GM23338 (cell line): ENCODE data around the gene HGFAC. TPM values are rescaled to one million over a fixed set of nuclear protein-coding genes. Genes with fewer than 3 reads are reported as not detected.

Experiments
- ATAC-seq: fragments of 200-7000 bp; cut with Tn5 transposase; 3 replicates; pipeline ENCODE4 v1.9.1; 2020
- DNase-seq: peaks from one replicate; pipeline ENCODE4 v3.0.0-alpha.2; 2015; ENCODE audit warnings: low spot score
- H2AFZ ChIP-seq: fragments of 200-600 bp; sonication (generic); 2 replicates; pipeline ENCODE4 v1.8.0; 2016; ENCODE audit warnings: antibody characterized with exemption, mild to moderate bottlenecking, moderate library complexity
- H3F3A ChIP-seq: fragments of 200-600 bp; sonication (generic); replicated peaks from 2 replicates; pipeline ENCODE4 v1.8.0; 2017; ENCODE audit warnings: antibody characterized with exemption, mixed run types, low read depth
- H3K27ac ChIP-seq: fragments of 200-600 bp; sonication (generic); 2 replicates; pipeline ENCODE4 v1.6.1; 2016; ENCODE audit warnings: low read depth
- H3K27me3 ChIP-seq: fragments of 200-600 bp; sonication (generic); 2 replicates; pipeline ENCODE4 v1.8.0; 2016; ENCODE audit warnings: mild to moderate bottlenecking, mixed run types, moderate library complexity; ENCODE audit not compliant: insufficient read depth
- H3K36me3 ChIP-seq: fragments of 200-600 bp; sonication (generic); 2 replicates; pipeline ENCODE4 v1.8.0; 2016; ENCODE audit warnings: mild to moderate bottlenecking; ENCODE audit not compliant: insufficient read depth
- H3K4me1 ChIP-seq: fragments of 200-600 bp; sonication (generic); 2 replicates; pipeline ENCODE4 v1.8.0; 2016; ENCODE audit warnings: mild to moderate bottlenecking, moderate library complexity; ENCODE audit not compliant: insufficient read depth
- H3K4me2 ChIP-seq: fragments of 200-600 bp; sonication (generic); 2 replicates; pipeline ENCODE4 v1.7.1; 2017; ENCODE audit warnings: mixed run types
- H3K4me3 ChIP-seq: fragments of 200-600 bp; sonication (generic); 2 replicates; pipeline ENCODE4 v1.6.1; 2016; ENCODE audit warnings: mixed run types
- H3K79me2 ChIP-seq: fragments of 200-600 bp; sonication (generic); replicated peaks from 2 replicates; pipeline ENCODE4 v1.8.0; 2017; ENCODE audit warnings: mild to moderate bottlenecking; ENCODE audit not compliant: insufficient read depth
- H3K9me2 ChIP-seq: fragments of 200-600 bp; sonication (generic); 2 replicates; pipeline ENCODE4 v1.8.0; 2017; ENCODE audit not compliant: insufficient read depth
- H4K20me1 ChIP-seq: fragments of 200-600 bp; sonication (generic); replicated peaks from 2 replicates; pipeline ENCODE4 v1.8.0; 2017; ENCODE audit warnings: mild to moderate bottlenecking; ENCODE audit not compliant: insufficient read depth
- H3K27ac Mint-ChIP-seq: 2 replicates; pipeline ENCODE4 v1.8.0; 2020; ENCODE audit warnings: inconsistent platforms, mild to moderate bottlenecking, moderate library complexity, mixed read lengths
- H3K27me3 Mint-ChIP-seq: 3 replicates; pipeline ENCODE4 v1.8.0; 2022; ENCODE audit warnings: low read depth, mild to moderate bottlenecking, moderate library complexity, mixed read lengths, inconsistent platforms; ENCODE audit not compliant: insufficient read depth, poor library complexity
- H3K36me3 Mint-ChIP-seq: 3 replicates; pipeline ENCODE4 v1.8.0; 2021; ENCODE audit warnings: low read depth, mild to moderate bottlenecking, inconsistent platforms, moderate library complexity, mixed read lengths
- H3K4me1 Mint-ChIP-seq: 3 replicates; pipeline ENCODE4 v1.8.0; 2020; ENCODE audit warnings: mild to moderate bottlenecking, inconsistent platforms, mixed read lengths
- H3K4me3 Mint-ChIP-seq: 3 replicates; pipeline ENCODE4 v1.8.0; 2021; ENCODE audit warnings: moderate library complexity, mild to moderate bottlenecking, inconsistent platforms, mixed read lengths
- H3K9me3 Mint-ChIP-seq: 3 replicates; pipeline ENCODE4 v1.8.0; 2020; ENCODE audit warnings: moderate library complexity, mild to moderate bottlenecking, inconsistent platforms, mixed read lengths
- ETS1 ChIP-seq: IDR thresholded peaks from 2 replicates; pipeline ENCODE4 v1.6.1; 2016; ENCODE audit warnings: antibody characterized with exemption
- EZH2 ChIP-seq: fragments of 200-600 bp; sonication (generic); IDR thresholded peaks from one replicate; pipeline ENCODE4 v1.8.0; 2017; ENCODE audit warnings: antibody characterized with exemption, mild to moderate bottlenecking, low read depth; ENCODE audit not compliant: unreplicated experiment
- EZH2phosphoT487 ChIP-seq: fragments of 200-600 bp; sonication (generic); IDR thresholded peaks from one replicate; pipeline ENCODE4 v1.8.1; 2018; ENCODE audit warnings: antibody characterized with exemption; ENCODE audit not compliant: unreplicated experiment
- NANOG ChIP-seq: IDR thresholded peaks from 2 replicates; pipeline ENCODE4 v1.6.1; 2016; ENCODE audit warnings: antibody characterized with exemption, borderline replicate concordance
- POLR2AphosphoS5 ChIP-seq: IDR thresholded peaks from 2 replicates; pipeline ENCODE4 v1.6.1; 2016; ENCODE audit warnings: antibody characterized with exemption, low read depth
- STAT1 ChIP-seq: IDR thresholded peaks from one replicate; pipeline ENCODE4 v1.6.1; 2016; ENCODE audit warnings: antibody characterized with exemption; ENCODE audit not compliant: unreplicated experiment
- ZNF114 ChIP-seq: fragments of 250-450 bp; sonication (Bioruptor Pico); IDR thresholded peaks from 2 replicates; pipeline ENCODE4 v1.5.0; 2020; ENCODE audit warnings: mild to moderate bottlenecking, moderate library complexity
- ZNF331 ChIP-seq: fragments of 250-450 bp; sonication (Bioruptor Pico); IDR thresholded peaks from 2 replicates; pipeline ENCODE4 v1.5.0; 2020; ENCODE audit warnings: low read depth, mild to moderate bottlenecking, moderate library complexity
- polyA plus RNA-seq: library from polyadenylated mRNA; unstranded; fragments of >200 nt; fragmentation: Nextera tagmentation; extraction: Ambion mirVana; gene quantifications from 2 replicates; pipeline ENCODE4 v1.2.1, GENCODE V29; 2016
- total RNA-seq: library from RNA; depleted of rRNA; stranded (reverse); fragments of >200 nt; shearing (Covaris generic); gene quantifications from 2 replicates; pipeline ENCODE4 v1.2.3, GENCODE V29; 2014
- TF ChIP-seq, protein P1 (sequence below), 2 experiments: fragments of 200-600 bp in 1 of 2; sonication (generic) in 1 of 2; conservative IDR thresholded peaks; 2 replicates each; pipeline versions ENCODE4 v1.5.1 to v1.6.1; 2016 to 2017; ENCODE audit warnings: antibody characterized with exemption in 2 of 2, low read depth in 2 of 2, mild to moderate bottlenecking in 2 of 2, moderate library complexity in 1 of 2

Gene HGFAC
- total and polyA plus RNA-seq, 2 experiments from 2014 or later = 0.94 TPM; not detected in 1

GRCh38 chr4:3471886-3472285 is 30.1 kb downstream of the HGFAC start:
- no peak for DNase-seq
- H3K9me3 Mint-ChIP-seq = no peaks in the 10 kb centered on the region
- Histone ChIP-seq H3K4me1 (no peaks in the 10 kb centered on the region), H3K9me2 (no peaks in the 10 kb centered on the region), H3K27me3 (peaks cover 17% of the 10 kb centered on the region), H3K27ac (no peak overlapping the region), H3K4me2 (no peak overlapping the region), H2AFZ (no peak overlapping the region), H3K79me2 (no peaks in the 10 kb centered on the region), H3K4me3 (no peak overlapping the region), H4K20me1 (no peaks in the 10 kb centered on the region), H3F3A (no peaks in the 10 kb centered on the region), H3K36me3 (no peaks in the 10 kb centered on the region)
- H3K4me3 Mint-ChIP-seq = no peak overlapping the region
- no peak overlapping the region for H3K27ac Mint-ChIP-seq
- no peaks in the 10 kb centered on the region for H3K36me3 Mint-ChIP-seq
- no peak for ATAC-seq
- H3K27me3 Mint-ChIP-seq = peaks cover 35% of the 10 kb centered on the region
- H3K4me1 Mint-ChIP-seq = peaks cover 3% of the 10 kb centered on the region; the same call in 1 of the 3 replicates
- no peak for TF ChIP-seq ZNF331 (CRISPR knock-in tag)
- TF ChIP-seq STAT1 = no peak
- no peak for TF ChIP-seq ZNF114
- no peak for TF ChIP-seq EZH2
- no peak for TF ChIP-seq NANOG
- TF ChIP-seq, protein P1, sequence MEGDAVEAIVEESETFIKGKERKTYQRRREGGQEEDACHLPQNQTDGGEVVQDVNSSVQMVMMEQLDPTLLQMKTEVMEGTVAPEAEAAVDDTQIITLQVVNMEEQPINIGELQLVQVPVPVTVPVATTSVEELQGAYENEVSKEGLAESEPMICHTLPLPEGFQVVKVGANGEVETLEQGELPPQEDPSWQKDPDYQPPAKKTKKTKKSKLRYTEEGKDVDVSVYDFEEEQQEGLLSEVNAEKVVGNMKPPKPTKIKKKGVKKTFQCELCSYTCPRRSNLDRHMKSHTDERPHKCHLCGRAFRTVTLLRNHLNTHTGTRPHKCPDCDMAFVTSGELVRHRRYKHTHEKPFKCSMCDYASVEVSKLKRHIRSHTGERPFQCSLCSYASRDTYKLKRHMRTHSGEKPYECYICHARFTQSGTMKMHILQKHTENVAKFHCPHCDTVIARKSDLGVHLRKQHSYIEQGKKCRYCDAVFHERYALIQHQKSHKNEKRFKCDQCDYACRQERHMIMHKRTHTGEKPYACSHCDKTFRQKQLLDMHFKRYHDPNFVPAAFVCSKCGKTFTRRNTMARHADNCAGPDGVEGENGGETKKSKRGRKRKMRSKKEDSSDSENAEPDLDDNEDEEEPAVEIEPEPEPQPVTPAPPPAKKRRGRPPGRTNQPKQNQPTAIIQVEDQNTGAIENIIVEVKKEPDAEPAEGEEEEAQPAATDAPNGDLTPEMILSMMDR (conservative IDR thresholded peaks at IDR 0.05; ENCODE audit: low read depth in 2 of 2) = no peak

DNA sequence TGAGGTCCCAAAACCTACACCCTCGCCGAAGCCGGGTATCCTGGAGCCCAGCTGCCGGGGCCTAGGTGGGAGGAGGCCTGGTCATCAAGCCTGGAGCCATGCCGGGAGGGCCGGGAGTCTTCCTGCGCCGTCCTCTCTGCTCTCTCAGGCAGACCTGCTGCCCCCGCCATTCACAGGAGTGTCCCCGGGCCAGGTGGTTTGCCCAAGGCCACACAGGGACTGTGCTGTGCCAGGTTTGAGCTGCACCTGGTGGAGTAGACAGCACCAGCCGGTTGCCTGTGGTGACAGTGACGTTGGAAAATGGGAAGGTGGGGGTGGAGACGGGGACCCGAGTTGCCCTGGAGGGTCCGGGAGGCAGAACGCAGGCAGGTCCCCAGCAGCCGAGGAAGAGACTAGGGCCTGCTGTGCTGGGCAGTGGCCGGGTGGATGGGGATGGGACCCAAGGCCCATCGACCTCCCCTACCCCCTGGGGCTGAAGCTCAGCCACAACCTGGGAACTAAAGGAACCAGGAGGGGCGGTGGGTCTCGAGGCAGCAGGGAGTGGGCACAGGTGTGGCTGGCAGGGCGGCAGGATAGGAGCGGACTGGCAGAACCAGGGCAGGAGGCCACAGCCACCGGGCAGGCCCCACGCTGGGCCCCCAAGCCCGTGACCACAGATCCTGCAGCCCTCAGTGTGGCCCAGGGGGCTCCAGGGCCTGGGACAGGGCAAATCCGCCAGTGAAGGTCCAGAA is 30.8 kb downstream of the HGFAC start:
- H3K4me3 Mint-ChIP-seq = no peak overlapping the region
- H3K27me3 ChIP-seq = peaks cover 17% of the 10 kb centered on the region
- no peak overlapping the region for H3K4me3 ChIP-seq
- H2AFZ ChIP-seq = no peak overlapping the region
- TF ChIP-seq EZH2phosphoT487 (no peak), POLR2AphosphoS5 (no peak), STAT1 (no peak), ZNF331 (CRISPR knock-in tag) (no peak), ETS1 (no peak)
- H3K9me2 ChIP-seq = no peaks in the 10 kb centered on the region
- no peak overlapping the region for H3K27ac ChIP-seq
- no peaks in the 10 kb centered on the region for H3K4me1 ChIP-seq
- no peaks in the 10 kb centered on the region for H3K36me3 Mint-ChIP-seq
- no peaks in the 10 kb centered on the region for H3K36me3 ChIP-seq
- no peaks in the 10 kb centered on the region for H3K9me3 Mint-ChIP-seq
- no peak overlapping the region for H3K27ac Mint-ChIP-seq
- no peak overlapping the region for H3K4me2 ChIP-seq
- peaks cover 3% of the 10 kb centered on the region; the same call in 1 of the 3 replicates for H3K4me1 Mint-ChIP-seq
- ATAC-seq = no peak
- H3F3A ChIP-seq = no peaks in the 10 kb centered on the region
- no peak for DNase-seq
- H4K20me1 ChIP-seq = no peaks in the 10 kb centered on the region
- H3K79me2 ChIP-seq = no peaks in the 10 kb centered on the region
- peaks cover 42% of the 10 kb centered on the region for H3K27me3 Mint-ChIP-seq
